CD4-positive, alpha-beta T cell treated with Interleukin-17A for 4 hours (primary cell): ENCODE results near the gene TMEM238.

Experiments
- DNase-seq: peaks from one replicate; pipeline ENCODE4 v3.0.0-alpha.2; 2020; ENCODE audit warnings: mixed read lengths

TMEM238 gene

GRCh38 chr19:55376241-55376933 is 7.7 kb downstream of the TMEM238 start, which contains the start of gene TMEM190:
TSS of gene TMEM190 (plus strand) at chr19:55376826. CDS start at chr19:55376854, 28 bp downstream.
- DNase-seq: no peak

- no peak for DNase-seq
These were observed 9.9 kb downstream of the TMEM238 start for GRCh38 chr19:55373993-55374757.

DNA sequence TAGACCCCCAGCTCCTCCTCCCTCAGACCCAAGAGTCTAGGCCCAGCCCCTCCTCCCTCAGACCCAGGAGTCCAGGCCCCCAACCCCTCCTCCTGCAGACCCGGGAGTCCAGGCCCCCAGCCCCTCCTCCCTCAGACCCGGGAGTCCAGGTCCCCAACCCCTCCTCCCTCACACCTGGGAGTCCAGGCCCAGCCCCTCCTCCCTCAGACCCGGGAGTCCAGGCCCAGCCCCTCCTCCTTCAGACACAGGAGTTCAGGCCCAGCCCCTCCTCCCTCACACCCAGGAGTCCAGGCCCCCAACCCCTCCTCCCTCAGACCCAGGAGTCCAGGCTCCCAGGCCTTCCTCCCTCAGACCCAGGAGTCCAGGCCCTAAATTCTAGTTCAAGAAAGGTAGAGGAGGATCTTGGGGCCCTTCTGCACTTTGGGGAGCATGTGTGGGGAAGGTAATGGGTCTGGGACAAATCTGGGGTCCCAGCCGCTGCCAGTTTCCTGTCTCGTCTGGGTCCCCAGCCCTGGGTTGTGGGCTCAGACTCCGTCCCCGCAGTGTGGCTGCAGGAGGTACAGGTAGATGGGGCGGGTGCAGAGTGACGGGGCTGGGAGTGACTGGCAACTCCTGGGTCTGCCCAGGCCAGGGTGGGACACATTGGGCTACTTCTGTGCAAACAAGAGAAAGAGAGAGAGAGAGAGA is 10.6 kb downstream of the TMEM238 start:
- DNase-seq: no peak

GRCh38 chr19:55372316-55373081 is 11.6 kb downstream of the TMEM238 start:
- DNase-seq: no peak

DNA sequence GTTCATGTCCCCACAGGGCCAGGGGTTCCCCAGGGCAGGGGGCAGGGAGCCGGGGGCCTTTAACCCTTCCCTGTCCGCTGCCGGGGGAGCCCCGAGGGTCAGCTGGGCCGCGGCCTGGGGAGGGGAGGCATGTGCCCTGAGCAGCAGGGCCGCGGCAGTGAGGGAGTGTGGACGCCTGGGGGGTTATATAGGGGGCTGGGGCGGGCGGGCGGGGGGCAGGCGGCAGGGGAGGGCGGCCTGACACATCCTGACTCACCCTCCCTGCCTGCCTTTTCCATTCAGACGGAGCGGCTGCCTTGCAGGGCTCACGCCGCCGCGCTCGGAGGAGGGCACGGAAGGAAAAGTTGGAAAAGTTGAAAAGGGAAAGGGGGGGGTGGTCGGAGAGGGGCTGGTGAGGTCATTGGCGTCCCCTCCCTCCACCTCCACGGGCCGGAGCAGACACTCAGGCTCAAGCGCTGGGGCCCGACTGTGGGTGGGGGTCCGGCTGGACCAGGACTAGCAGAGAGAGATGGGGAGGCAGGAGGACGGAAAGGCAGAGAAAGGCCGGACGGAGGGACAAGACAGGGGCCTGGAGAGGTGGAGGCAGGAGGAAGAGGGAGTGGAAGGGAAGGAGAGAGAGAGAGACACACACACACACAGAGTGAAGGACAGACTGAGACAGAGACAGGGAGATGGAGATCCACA is 13.6 kb downstream of the TMEM238 start, which contains the start of gene IL11:
Gene IL11, minus strand, starts transcription at position 159 of the 684 bp plus-strand sequence. Its CDS starts 153 bp downstream, at position 6.
- no peak for DNase-seq

DNA sequence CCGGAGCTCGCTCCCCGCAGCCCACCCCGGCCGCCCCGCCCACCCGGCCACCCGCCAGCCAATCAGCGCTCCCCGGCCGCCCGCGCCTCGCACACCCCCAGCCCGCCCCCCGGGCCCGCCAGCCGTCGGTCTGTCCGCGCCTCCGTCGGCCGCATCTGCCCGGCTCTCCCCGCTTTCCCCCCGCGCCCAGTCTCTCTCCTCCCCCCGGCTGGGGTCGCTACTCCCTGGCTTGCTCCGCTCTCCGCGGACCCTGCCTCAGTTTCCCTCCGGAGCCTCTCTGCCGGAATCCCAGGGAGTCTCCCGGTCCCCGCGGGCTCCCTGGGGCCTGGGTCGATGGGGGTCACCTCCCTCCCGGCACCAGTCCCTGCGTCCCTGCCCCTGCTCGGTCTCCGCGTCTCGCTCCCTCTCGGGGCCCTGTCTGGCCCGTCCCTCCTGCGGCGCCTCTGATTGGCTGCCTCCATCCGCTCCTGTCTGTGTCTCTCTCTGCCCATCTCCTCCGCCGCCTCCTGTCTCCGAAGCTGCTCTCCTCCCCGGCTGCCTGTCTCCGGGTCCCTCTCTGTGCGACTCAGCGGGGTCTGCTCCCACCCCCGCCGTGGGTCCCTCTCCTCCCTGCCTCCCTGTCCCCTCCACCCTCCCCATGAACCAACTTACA is 14.3 kb downstream of the TMEM238 start:
- DNase-seq: peak; percentile 51

GRCh38 chr19:55368701-55369563 is 15.2 kb downstream of the TMEM238 start:
- DNase-seq: peak; percentile 20

- no peak for DNase-seq
These were observed 16.0 kb downstream of the TMEM238 start for GRCh38 chr19:55368106-55368505.

- DNase-seq: no peak
These were observed 17.3 kb downstream of the TMEM238 start for GRCh38 chr19:55366790-55367189.

DNA sequence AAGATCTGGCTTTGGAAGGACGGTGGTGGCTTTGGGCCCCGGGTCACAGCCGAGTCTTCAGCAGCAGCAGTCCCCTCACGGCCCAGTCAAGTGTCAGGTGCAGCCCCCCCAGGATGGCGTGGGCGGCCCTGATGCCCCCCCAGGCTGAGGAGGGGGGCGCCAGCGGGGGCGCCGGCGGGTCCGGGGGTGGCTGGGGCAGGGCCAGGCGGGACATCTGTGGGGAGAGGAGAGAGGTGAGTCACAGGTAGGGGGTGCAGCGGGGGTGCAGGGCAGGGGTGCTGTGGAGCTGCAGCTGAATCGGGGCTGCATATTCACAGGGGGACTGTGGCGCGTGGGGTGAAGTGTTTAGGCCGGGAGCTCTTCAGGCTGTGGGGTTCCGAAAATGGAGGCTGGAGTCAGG is 18.1 kb downstream of the TMEM238 start:
- DNase-seq: no peak

- DNase-seq: no peak
These were observed 18.8 kb downstream of the TMEM238 start for GRCh38 chr19:55365245-55365644.

DNA sequence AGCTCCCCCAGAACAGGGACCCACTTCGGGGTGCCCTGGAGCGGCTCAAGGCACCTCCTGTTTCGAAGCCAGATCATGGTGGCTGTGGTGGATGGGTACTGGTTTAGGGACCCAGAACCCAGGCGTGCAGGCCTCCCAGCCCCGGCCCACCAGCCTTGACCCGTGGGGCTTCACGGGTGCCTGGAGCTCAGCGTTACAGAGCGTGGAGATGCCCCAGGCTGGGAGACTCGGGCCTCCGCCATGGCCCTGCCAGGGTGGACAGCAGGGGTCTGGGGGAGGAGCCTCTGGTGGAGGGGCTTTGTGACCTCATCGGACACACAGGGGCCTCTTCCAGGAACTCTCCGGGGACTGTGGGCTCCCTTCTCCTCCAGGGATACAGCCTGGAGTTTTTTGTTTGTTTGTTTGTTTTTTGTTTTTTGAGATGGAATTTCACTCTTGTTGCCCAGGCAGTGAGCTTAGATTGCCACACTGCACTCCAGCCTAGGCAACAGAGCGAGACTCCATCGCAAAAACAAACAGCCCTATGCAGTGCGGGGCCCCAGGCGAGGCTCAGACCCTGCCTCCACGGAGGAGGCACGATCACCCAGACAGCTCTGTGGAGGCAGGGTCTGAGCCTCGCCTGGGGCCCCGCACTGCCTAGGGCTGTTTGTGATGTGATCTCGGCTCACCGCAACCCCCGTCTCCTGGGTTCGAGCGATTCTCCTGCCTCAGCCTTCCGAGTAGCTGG is 20.9 kb downstream of the TMEM238 start, which contains the start of gene GARIN5B:
Gene GARIN5B, minus strand, starts transcription at position 271 of the 727 bp plus-strand sequence. Its CDS starts 194 bp downstream, at position 77.
- no peak for DNase-seq

GRCh38 chr19:55362174-55362989 is 21.7 kb downstream of the TMEM238 start:
- DNase-seq: no peak

DNA sequence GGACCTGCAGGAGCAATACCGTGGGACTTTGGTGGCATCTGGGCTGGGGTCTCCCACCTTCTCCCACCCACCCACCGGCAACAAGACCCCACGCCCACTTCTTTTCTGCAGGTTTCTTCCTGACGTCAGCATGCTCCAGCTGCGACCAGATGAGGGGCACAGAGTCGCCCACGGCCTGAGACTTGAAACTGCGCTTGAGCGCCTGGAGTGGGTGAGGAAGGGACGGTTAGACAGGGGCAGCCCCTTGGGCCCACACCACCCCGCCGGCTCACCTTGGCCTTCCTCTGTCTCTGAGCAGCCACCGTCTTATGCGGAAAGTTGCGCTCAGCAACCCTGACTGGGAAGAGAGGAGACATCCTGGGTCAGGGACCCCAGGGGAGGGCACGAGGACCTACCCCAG is 23.2 kb downstream of the TMEM238 start:
- DNase-seq: no peak

DNA sequence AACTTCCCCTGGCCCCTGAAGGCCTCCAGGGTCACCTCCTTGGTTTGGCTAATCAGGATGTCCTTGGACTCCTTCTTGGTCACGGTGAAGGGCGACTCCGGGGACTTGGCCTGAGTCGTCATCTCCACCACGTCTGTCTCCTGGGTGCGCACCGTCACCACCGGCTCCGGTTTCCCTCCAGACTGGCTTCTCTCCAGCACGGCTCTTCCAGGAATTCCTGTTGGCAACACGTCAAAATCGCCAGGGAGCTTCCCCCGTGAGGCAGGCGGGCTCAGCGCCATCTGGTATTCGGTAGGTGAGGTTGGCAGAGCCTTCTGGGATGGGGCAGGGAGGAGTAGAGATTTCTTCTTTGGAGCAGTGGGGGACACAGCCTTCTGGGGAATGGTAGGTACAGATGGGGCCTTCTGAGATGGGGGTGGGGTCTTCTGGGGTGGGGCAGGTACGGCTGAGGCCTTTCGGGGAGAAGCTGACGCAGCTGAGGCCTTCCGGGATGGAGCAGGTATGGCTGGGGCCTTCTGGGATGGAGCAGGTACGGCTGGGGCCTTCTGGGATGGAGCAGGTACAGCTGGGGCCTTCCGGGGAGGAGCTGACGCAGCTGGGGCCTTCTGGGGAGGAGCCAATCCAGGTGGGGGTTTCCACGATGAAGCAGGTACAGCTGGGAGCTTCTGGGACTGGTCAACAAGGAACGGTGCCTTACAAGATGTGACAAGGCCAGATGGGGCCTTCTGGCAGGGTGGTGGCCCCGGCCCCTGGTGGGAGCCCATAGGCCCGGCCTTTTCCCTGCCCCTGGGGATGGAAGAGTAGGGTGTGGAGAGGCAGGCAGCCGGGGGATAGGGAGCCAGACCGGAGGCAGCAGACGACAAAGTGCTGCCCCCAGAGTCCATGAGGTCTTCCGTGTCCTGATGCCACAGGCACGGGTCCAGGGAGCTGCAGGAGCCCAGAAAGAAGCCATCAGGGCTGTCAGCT is 24.9 kb downstream of the TMEM238 start:
- DNase-seq: no peak

DNA sequence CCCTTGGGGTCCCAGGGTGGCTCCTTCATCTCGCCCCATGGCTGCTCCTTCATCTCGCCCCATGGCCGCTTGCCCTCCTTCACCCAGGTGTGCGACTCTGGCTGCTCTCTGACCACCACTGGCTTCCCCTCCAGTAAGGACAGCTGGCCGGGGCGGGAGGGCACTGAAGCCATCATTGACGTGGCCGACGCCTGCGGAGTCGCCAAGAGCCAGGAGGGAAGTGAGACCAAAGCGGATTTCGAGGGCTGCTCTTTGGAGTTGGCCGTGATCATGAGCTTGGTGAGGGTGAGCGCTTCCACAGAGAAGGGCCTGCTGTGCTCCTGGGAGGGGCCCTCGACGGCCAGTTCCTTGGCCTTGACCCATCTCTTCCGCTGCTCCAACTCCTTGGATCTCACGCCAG is 25.6 kb downstream of the TMEM238 start:
- DNase-seq: no peak

DNA sequence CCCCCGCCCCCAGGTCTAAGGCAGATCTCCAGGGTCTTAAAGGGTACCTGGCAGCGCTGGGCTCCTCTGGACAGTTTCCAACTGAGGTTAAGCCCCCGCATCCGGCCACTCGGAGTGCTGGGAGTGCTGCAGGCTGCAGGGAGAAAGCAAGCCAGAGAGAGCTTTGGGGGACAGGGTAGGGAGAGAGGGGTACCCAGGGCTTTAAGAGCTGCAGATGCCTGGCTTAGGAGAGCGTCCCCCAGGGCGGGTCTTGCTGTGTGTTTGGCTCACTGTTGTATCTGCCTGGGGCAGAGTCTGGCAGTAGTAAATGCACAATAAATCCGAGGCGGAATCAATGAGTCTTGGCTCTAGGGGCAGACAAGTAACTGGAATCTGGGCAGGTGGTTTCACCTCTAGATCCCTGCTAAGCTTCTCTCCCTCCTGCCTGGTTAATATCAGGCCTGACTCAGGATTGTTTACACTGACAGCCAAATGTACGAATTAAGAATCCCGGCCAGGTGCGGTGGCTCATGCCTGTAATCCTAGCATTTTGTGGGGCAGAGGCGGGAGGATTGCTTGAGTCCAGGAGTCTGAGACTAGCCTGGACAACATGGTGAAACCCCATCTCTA is 28.8 kb downstream of the TMEM238 start:
- DNase-seq: peak; percentile 15
